DOHH2 (cell line): Measurements from ENCODE around the gene ECEL1.

Experiments used
- CTCF ChIP-seq: fragments of 200-600 bp; sonication (generic); IDR thresholded peaks from one replicate; pipeline ENCODE4 v1.5.1; 2014; ENCODE audit warnings: antibody characterized with exemption, mild to moderate bottlenecking, low read depth, low read length; ENCODE audit not compliant: poor library complexity, severe bottlenecking
- EZH2phosphoT487 ChIP-seq: fragments of 200-600 bp; sonication (generic); IDR thresholded peaks from 2 replicates; pipeline ENCODE4 v1.6.1; 2017; ENCODE audit warnings: borderline replicate concordance, mild to moderate bottlenecking, antibody characterized with exemption, low read length, moderate library complexity, mixed read lengths

DNA sequence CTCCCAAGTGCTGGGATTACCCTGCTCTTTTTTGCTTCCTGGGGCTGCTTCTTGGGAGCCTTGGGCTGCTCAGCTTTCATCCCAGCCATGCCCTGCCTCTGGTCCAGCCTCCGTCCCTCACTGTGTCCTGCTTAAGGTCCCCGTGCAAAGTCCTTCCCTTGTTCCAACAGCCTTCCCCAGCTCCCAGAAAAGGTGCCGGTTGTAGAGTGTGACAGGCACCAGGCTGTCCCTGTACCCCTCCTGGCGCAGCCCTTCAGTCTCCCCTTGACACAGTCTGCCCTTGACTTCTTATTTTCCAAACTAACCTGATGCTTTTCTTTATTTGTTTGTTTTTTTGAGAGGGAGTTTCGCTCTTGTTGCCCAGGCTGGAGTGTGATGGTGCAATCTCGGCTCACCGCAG, 51.8 kb downstream of the ECEL1 start:
- no peak for TF ChIP-seq EZH2phosphoT487
- no peak for TF ChIP-seq CTCF
